Smooth muscle cell (in vitro differentiated cells): Measurements from ENCODE around the gene STEAP2. TPM values are rescaled to one million over a fixed set of nuclear protein-coding genes. Genes with fewer than 3 reads are reported as not detected.

Source experiments
- DNase-seq: peaks from one replicate; lab custom pipeline; 2025; ENCODE audit not compliant: unreplicated experiment; lab: John Stamatoyannopoulos, UW
- H2AFZ ChIP-seq: fragments of 200-600 bp; sonication (generic); 2 replicates; pipeline ENCODE4 v1.6.0; 2016; ENCODE audit warnings: antibody characterized with exemption, low read depth, mild to moderate bottlenecking
- H3F3A ChIP-seq: fragments of 200-600 bp; sonication (generic); 2 replicates; pipeline ENCODE4 v1.6.0; 2017; ENCODE audit warnings: antibody characterized with exemption, low read depth
- H3K27ac ChIP-seq: fragments of 200-600 bp; sonication (generic); 2 replicates; pipeline ENCODE4 v1.5.1; 2016; ENCODE audit warnings: low read depth, mild to moderate bottlenecking
- H3K27me3 ChIP-seq: fragments of 200-600 bp; sonication (generic); 2 replicates; pipeline ENCODE4 v1.6.1; 2016; ENCODE audit warnings: low read depth, mild to moderate bottlenecking
- H3K36me3 ChIP-seq: fragments of 200-600 bp; sonication (generic); 2 replicates; pipeline ENCODE4 v1.5.1; 2016; ENCODE audit warnings: low read depth
- H3K4me1 ChIP-seq: fragments of 200-600 bp; sonication (generic); 2 replicates; pipeline ENCODE4 v1.5.1; 2016; ENCODE audit warnings: low read depth
- H3K4me2 ChIP-seq: fragments of 200-600 bp; sonication (generic); 2 replicates; pipeline ENCODE4 v1.6.0; 2016; ENCODE audit warnings: mild to moderate bottlenecking
- H3K4me3 ChIP-seq: fragments of 200-600 bp; sonication (generic); 2 replicates; pipeline ENCODE4 v1.5.1; 2016; ENCODE audit warnings: mild to moderate bottlenecking
- H3K79me2 ChIP-seq: fragments of 200-600 bp; sonication (generic); 2 replicates; pipeline ENCODE4 v1.6.0; 2016; ENCODE audit warnings: low read depth, mild to moderate bottlenecking
- H3K9ac ChIP-seq: fragments of 200-600 bp; sonication (generic); 2 replicates; pipeline ENCODE4 v1.6.0; 2016; ENCODE audit warnings: low read depth
- H3K9me3 ChIP-seq: fragments of 200-600 bp; sonication (generic); replicated peaks from 2 replicates; pipeline ENCODE4 v1.5.1; 2016; ENCODE audit warnings: low read depth
- H4K20me1 ChIP-seq: fragments of 200-600 bp; sonication (generic); 2 replicates; pipeline ENCODE4 v1.6.0; 2016; ENCODE audit warnings: low read depth
- WGBS: methylation state at CpG from one replicate; pipeline ENCODE4 v1.1.7; 2016; ENCODE audit warnings: low lambda C conversion rate; 5-methylcytosine and 5-hydroxymethylcytosine counted together
- polyA plus RNA-seq: library from polyadenylated mRNA; unstranded; fragments of >200 nt; fragmentation: Nextera tagmentation; extraction: Ambion mirVana; gene quantifications from 2 replicates; pipeline ENCODE4 v1.2.1, GENCODE V29; 2016
- total RNA-seq: library from RNA; depleted of rRNA; stranded (reverse); fragments of >200 nt; gene quantifications from 2 replicates; pipeline ENCODE4 v1.2.3, GENCODE V29; 2014
- TF ChIP-seq, protein P1 (sequence below): fragments of 200-600 bp; sonication (generic); IDR thresholded peaks from 2 replicates; pipeline ENCODE4 v1.5.1; 2017; ENCODE audit warnings: borderline replicate concordance, mild to moderate bottlenecking, antibody characterized with exemption; ENCODE audit not compliant: insufficient read depth, poor library complexity, severe bottlenecking

STEAP2 gene
- total and polyA plus RNA-seq, 2 experiments from 2014 or later = 1.0 TPM; not detected in 1

DNA sequence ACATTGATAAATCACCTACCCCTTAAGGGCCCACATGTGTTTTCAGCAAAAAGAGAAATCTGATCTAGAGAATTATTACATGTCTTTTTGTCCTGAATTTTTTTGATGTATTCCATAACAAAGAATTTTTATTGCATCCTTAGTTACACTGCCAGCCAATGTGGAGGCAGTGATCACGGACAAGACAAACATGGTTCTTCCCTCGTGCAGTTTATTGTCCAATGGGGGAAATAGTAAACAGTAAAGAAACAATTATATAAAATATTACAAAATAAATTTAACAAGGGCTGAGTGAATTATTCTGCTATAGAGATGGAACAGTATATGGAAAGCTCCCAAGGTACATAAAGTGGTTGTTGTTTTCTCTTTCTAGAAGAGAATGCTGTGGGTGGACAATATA lies 2.0 kb downstream of the STEAP2 start:
- H3K79me2 ChIP-seq = no peaks in the 10 kb centered on the region
- H4K20me1 ChIP-seq = no peaks in the 10 kb centered on the region
- H3K4me1 ChIP-seq = peaks cover 5% of the 10 kb centered on the region
- no peak overlapping the region for H3K9ac ChIP-seq
- H3K27ac ChIP-seq = no peak overlapping the region
- no peak overlapping the region for H3K4me3 ChIP-seq
- TF ChIP-seq, protein P1, sequence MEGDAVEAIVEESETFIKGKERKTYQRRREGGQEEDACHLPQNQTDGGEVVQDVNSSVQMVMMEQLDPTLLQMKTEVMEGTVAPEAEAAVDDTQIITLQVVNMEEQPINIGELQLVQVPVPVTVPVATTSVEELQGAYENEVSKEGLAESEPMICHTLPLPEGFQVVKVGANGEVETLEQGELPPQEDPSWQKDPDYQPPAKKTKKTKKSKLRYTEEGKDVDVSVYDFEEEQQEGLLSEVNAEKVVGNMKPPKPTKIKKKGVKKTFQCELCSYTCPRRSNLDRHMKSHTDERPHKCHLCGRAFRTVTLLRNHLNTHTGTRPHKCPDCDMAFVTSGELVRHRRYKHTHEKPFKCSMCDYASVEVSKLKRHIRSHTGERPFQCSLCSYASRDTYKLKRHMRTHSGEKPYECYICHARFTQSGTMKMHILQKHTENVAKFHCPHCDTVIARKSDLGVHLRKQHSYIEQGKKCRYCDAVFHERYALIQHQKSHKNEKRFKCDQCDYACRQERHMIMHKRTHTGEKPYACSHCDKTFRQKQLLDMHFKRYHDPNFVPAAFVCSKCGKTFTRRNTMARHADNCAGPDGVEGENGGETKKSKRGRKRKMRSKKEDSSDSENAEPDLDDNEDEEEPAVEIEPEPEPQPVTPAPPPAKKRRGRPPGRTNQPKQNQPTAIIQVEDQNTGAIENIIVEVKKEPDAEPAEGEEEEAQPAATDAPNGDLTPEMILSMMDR = no peak
- 62% methylated on average over 2 of the region's 2 CpGs for WGBS
- peaks cover 4% of the 10 kb centered on the region for H3F3A ChIP-seq
- no peaks in the 10 kb centered on the region for H3K9me3 ChIP-seq
- H3K36me3 ChIP-seq = no peaks in the 10 kb centered on the region
- H3K4me2 ChIP-seq = no peak overlapping the region
- no peak overlapping the region for H2AFZ ChIP-seq
- no peak for DNase-seq
- H3K27me3 ChIP-seq = peaks cover 7% of the 10 kb centered on the region

DNA sequence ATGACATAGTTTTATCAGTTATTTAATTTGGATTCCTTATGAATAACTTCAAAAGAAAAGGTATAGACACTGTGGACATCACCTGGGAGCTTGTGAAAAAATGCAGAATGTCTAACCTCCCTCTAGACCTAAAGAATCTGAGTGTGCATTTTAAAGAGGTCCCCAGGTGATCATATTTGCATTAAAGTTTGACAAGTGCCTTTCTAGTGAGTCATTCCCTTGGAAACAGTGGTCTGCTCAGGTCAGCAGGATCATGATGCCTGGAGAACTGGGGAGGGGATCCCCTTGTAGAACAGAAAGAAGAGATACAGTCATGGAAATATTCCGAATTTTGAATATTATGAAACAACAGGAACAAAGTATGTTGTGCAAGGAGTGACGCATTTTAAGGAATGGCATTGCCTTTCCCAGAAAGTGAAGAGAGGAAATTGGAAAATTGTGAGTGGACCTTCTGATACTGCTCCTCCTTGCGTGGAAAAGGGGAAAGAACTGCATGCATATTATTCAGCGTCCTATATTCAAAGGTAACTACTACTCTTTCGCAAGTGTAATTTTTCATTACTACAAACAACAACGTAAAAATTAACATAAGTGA lies 4.6 kb downstream of the STEAP2 start:
- TF ChIP-seq, protein P1 = no peak
- Histone ChIP-seq H3K27ac (no peak overlapping the region), H3K4me3 (no peak overlapping the region), H3K36me3 (no peaks in the 10 kb centered on the region), H3K4me1 (no peaks in the 10 kb centered on the region), H3K9me3 (no peaks in the 10 kb centered on the region), H3K4me2 (no peak overlapping the region), H4K20me1 (no peaks in the 10 kb centered on the region), H3F3A (peaks cover 4% of the 10 kb centered on the region), H3K9ac (no peak overlapping the region), H3K27me3 (no peaks in the 10 kb centered on the region), H3K79me2 (no peaks in the 10 kb centered on the region), H2AFZ (no peak overlapping the region)
- WGBS = 74% methylated on average over 6 of the region's 6 CpGs
- no peak for DNase-seq

DNA sequence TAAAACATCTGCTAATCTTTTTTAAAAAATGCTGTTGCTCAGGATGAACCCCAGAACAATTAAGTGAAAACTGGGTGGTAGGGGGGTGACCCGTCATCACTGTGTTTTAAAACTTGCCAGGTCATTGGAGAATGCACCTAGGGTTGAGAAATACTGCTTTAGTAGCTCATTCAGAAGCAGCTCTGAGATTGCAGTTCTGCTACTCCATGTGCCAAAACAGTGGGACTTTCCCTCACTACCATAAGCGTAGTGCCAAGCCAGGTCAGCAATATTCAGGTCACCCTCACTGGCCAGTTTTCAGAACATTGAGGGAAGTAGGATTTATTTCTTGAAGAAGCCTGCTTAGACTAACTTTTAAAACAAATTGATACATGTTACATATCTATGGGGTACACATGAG lies 5.2 kb downstream of the STEAP2 start:
- H3F3A ChIP-seq = peaks cover 4% of the 10 kb centered on the region
- H3K79me2 ChIP-seq = no peaks in the 10 kb centered on the region
- H3K9ac ChIP-seq = no peak overlapping the region
- H3K36me3 ChIP-seq = no peaks in the 10 kb centered on the region
- H3K9me3 ChIP-seq = no peaks in the 10 kb centered on the region
- no peak overlapping the region for H3K4me2 ChIP-seq
- H3K4me3 ChIP-seq = no peak overlapping the region
- 91% methylated on average over 2 of the region's 2 CpGs for WGBS
- TF ChIP-seq, protein P1 = no peak
- no peak overlapping the region for H3K27ac ChIP-seq
- no peak for DNase-seq
- H3K4me1 ChIP-seq = no peaks in the 10 kb centered on the region
- H4K20me1 ChIP-seq = no peaks in the 10 kb centered on the region
- no peak overlapping the region for H2AFZ ChIP-seq
- H3K27me3 ChIP-seq = no peaks in the 10 kb centered on the region

DNA sequence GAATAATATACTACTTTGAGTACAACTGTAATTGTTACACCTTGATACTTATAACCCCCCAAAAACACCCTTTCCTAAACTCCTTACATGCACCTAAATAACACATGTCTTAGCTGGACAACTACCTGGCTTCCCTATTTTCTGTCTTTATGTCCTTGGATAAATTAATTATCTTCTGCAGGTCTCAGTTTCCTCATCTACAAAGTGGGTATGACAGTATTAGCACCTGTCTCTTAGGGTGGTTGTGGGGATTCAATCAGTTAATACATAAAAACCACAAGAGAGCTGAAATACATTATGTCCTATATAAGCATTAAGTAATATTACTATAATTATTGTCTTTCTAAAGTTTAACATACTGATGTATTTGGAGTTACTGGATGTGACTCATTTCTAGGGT lies 10.8 kb downstream of the STEAP2 start:
- Histone ChIP-seq H2AFZ (no peak overlapping the region), H3K4me1 (no peaks in the 10 kb centered on the region), H3K4me2 (no peak overlapping the region), H3K79me2 (no peaks in the 10 kb centered on the region), H3K9ac (no peak overlapping the region), H3K27me3 (no peaks in the 10 kb centered on the region), H3F3A (no peaks in the 10 kb centered on the region), H3K9me3 (no peaks in the 10 kb centered on the region), H3K27ac (no peak overlapping the region), H4K20me1 (no peaks in the 10 kb centered on the region), H3K36me3 (no peaks in the 10 kb centered on the region), H3K4me3 (no peak overlapping the region)
- no peak for DNase-seq
- TF ChIP-seq, protein P1 = no peak
